ENCODE results near the gene ZFC3H1.
A peak's percentile ranks its signal among the peaks of the same experiment; 100 is the strongest.

Gene ZFC3H1

GRCh38 chr12:71671816-71672215 lies 8.2 kb upstream of the ZFC3H1 start:
- no peak for DNase-seq (ENCODE audit: low read depth in 2 of 2)

- DNase-seq (ENCODE audit: low read depth in 2 of 2), result no peak
These were observed 7.7 kb upstream of the ZFC3H1 start for GRCh38 chr12:71671311-71671710.

- no peak for DNase-seq (ENCODE audit: low read depth in 2 of 2)
These were observed 2.6 kb upstream of the ZFC3H1 start for GRCh38 chr12:71666259-71666658.

- no peak for DNase-seq (ENCODE audit: low read depth in 2 of 2)
These were observed 1.4 kb upstream of the ZFC3H1 start for GRCh38 chr12:71665090-71665463.

GRCh38 chr12:71664411-71665089 lies 902 bp upstream of the ZFC3H1 start:
- no peak for DNase-seq (ENCODE audit: low read depth in 2 of 2)

GRCh38 chr12:71662849-71663560 lies 643 bp downstream of the ZFC3H1 start:
- DNase-seq (ENCODE audit: low read depth in 2 of 2), result peak; percentile 52 to 61

GRCh38 chr12:71661977-71662530 lies 1.6 kb downstream of the ZFC3H1 start:
- no peak for DNase-seq (ENCODE audit: low read depth in 2 of 2)

- DNase-seq (ENCODE audit: low read depth in 2 of 2), result no peak
These were observed 6.9 kb downstream of the ZFC3H1 start for GRCh38 chr12:71656740-71657139.

- DNase-seq (ENCODE audit: low read depth in 2 of 2), result no peak
These were observed 7.7 kb downstream of the ZFC3H1 start for GRCh38 chr12:71655907-71656306.

- DNase-seq (ENCODE audit: low read depth in 2 of 2), result no peak
These were observed 8.2 kb downstream of the ZFC3H1 start for GRCh38 chr12:71655495-71655894.

GRCh38 chr12:71654200-71654599 lies 9.4 kb downstream of the ZFC3H1 start:
- no peak for DNase-seq (ENCODE audit: low read depth in 2 of 2)

GRCh38 chr12:71653137-71653536 lies 10.5 kb downstream of the ZFC3H1 start:
- no peak for DNase-seq (ENCODE audit: low read depth in 2 of 2)

- DNase-seq (ENCODE audit: low read depth in 2 of 2), result no peak
These were observed 11.0 kb downstream of the ZFC3H1 start for GRCh38 chr12:71652656-71653055.

- DNase-seq (ENCODE audit: low read depth in 2 of 2), result no peak
These were observed 14.2 kb downstream of the ZFC3H1 start for GRCh38 chr12:71649401-71649800.

GRCh38 chr12:71648537-71648936 lies 15.1 kb downstream of the ZFC3H1 start:
- no peak for DNase-seq (ENCODE audit: low read depth in 2 of 2)

- DNase-seq (ENCODE audit: low read depth in 2 of 2), result no peak
These were observed 17.1 kb downstream of the ZFC3H1 start for GRCh38 chr12:71646512-71646911.

GRCh38 chr12:71645268-71645667 lies 18.4 kb downstream of the ZFC3H1 start:
- no peak for DNase-seq (ENCODE audit: low read depth in 2 of 2)

GRCh38 chr12:71642264-71642663 lies 21.4 kb downstream of the ZFC3H1 start:
- DNase-seq (ENCODE audit: low read depth in 2 of 2), result no peak

GRCh38 chr12:71641390-71641789 lies 22.3 kb downstream of the ZFC3H1 start:
- DNase-seq (ENCODE audit: low read depth in 2 of 2), result no peak

- no peak for DNase-seq (ENCODE audit: low read depth in 2 of 2)
These were observed 23.3 kb downstream of the ZFC3H1 start for GRCh38 chr12:71640316-71640715.

GRCh38 chr12:71639341-71639760 lies 24.3 kb downstream of the ZFC3H1 start:
- DNase-seq (ENCODE audit: low read depth in 2 of 2), result no peak

- DNase-seq (ENCODE audit: low read depth in 2 of 2), result no peak
These were observed 25.1 kb downstream of the ZFC3H1 start for GRCh38 chr12:71638499-71638898.

GRCh38 chr12:71636704-71637115 lies 26.9 kb downstream of the ZFC3H1 start:
- no peak for DNase-seq (ENCODE audit: low read depth in 2 of 2)
